Neural cell (in vitro differentiated cells): ENCODE results near the gene ZNF783. TPM values are rescaled to one million over a fixed set of nuclear protein-coding genes. Genes with fewer than 3 reads are reported as not detected.

ENCODE experiments used
- H2AFZ ChIP-seq: fragments of 200-600, 300-800 bp; sonication (generic), shearing (Covaris generic); 2 replicates; pipeline ENCODE4 v1.6.0; 2014; ENCODE audit warnings: low read depth, mild to moderate bottlenecking, antibody characterized with exemption, low read length, moderate library complexity
- H3F3A ChIP-seq: fragments of 200-600 bp; shearing (Covaris generic); 2 replicates; pipeline ENCODE4 v1.6.1; 2016; ENCODE audit warnings: mild to moderate bottlenecking, moderate library complexity, mixed read lengths, antibody characterized with exemption, low read length; ENCODE audit not compliant: insufficient read depth, poor library complexity, severe bottlenecking
- H3K27ac ChIP-seq: fragments of 200-600, 300-800 bp; sonication (generic), shearing (Covaris generic); 2 replicates; pipeline ENCODE4 v1.5.1; 2014; ENCODE audit warnings: mild to moderate bottlenecking, low read length, moderate library complexity
- H3K27me3 ChIP-seq: fragments of 300-800, 200-600 bp; sonication (generic), shearing (Covaris generic); 2 replicates; pipeline ENCODE4 v1.6.0; 2014; ENCODE audit warnings: mild to moderate bottlenecking, low read depth, low read length, moderate library complexity; ENCODE audit not compliant: insufficient read depth
- H3K36me3 ChIP-seq: fragments of 300-800, 200-600 bp; sonication (generic), shearing (Covaris generic); 2 replicates; pipeline ENCODE4 v1.5.1; 2014; ENCODE audit warnings: mild to moderate bottlenecking, antibody characterized with exemption, low read length, moderate library complexity; ENCODE audit not compliant: insufficient read depth
- H3K4me2 ChIP-seq: fragments of 300-800, 200-600 bp; sonication (generic), shearing (Covaris generic); 2 replicates; pipeline ENCODE4 v1.6.0; 2014; ENCODE audit warnings: mild to moderate bottlenecking, low read length
- H3K4me3 ChIP-seq: fragments of 300-800, 200-600 bp; sonication (generic), shearing (Covaris generic); 2 replicates; pipeline ENCODE4 v1.5.1; 2014; ENCODE audit warnings: mild to moderate bottlenecking, low read length, moderate library complexity
- H3K79me2 ChIP-seq: fragments of 200-600 bp; shearing (Covaris generic); replicated peaks from 2 replicates; pipeline ENCODE4 v1.6.0; 2014; ENCODE audit warnings: mild to moderate bottlenecking, low read length, moderate library complexity; ENCODE audit not compliant: insufficient read depth
- H3K9ac ChIP-seq: fragments of 300-800, 200-600 bp; sonication (generic), shearing (Covaris generic); 2 replicates; pipeline ENCODE4 v1.6.1; 2016; ENCODE audit warnings: mild to moderate bottlenecking, low read length, mixed read lengths
- H3K9me2 ChIP-seq: fragments of 200-600 bp; shearing (Covaris generic); 2 replicates; pipeline ENCODE4 v1.6.1; 2016; ENCODE audit warnings: mild to moderate bottlenecking, low read length, mixed read lengths; ENCODE audit not compliant: insufficient read depth
- H3K9me3 ChIP-seq: fragments of 200-600, 300-800 bp; sonication (generic), shearing (Covaris generic); 2 replicates; pipeline ENCODE4 v1.6.1; 2016; ENCODE audit warnings: mild to moderate bottlenecking, mixed run types, low read length, moderate library complexity, mixed read lengths
- H4K20me1 ChIP-seq: fragments of 200-600 bp; shearing (Covaris generic); 2 replicates; pipeline ENCODE4 v1.6.1; 2016; ENCODE audit warnings: mild to moderate bottlenecking, mixed run types; ENCODE audit not compliant: insufficient read depth
- CTCF ChIP-seq: fragments of 450-650 bp; IDR thresholded peaks from 2 replicates; pipeline ENCODE4 v1.5.1; 2014; ENCODE audit warnings: antibody characterized with exemption, mild to moderate bottlenecking, moderate library complexity; ENCODE audit not compliant: poor library complexity, severe bottlenecking
- EP300 ChIP-seq: fragments of 450-650 bp; conservative IDR thresholded peaks from 2 replicates; pipeline ENCODE4 v1.6.1; 2014; ENCODE audit warnings: antibody characterized with exemption, mild to moderate bottlenecking, moderate library complexity; ENCODE audit not compliant: poor library complexity, severe bottlenecking
- EZH2 ChIP-seq: fragments of 200-600, 300-800 bp; shearing (Covaris generic), sonication (generic); IDR thresholded peaks from 2 replicates; pipeline ENCODE4 v1.6.1; 2014; ENCODE audit warnings: antibody characterized with exemption, low read length, borderline replicate concordance, mild to moderate bottlenecking; ENCODE audit not compliant: insufficient read depth, poor library complexity, severe bottlenecking
- MXI1 ChIP-seq: fragments of 450-650 bp; conservative IDR thresholded peaks from 2 replicates; pipeline ENCODE4 v1.6.1; 2014; ENCODE audit warnings: antibody characterized with exemption, mild to moderate bottlenecking; ENCODE audit not compliant: poor library complexity, severe bottlenecking
- POLR2AphosphoS5 ChIP-seq: IDR thresholded peaks from 2 replicates; pipeline ENCODE4 v1.6.1; 2012
- RAD21 ChIP-seq: fragments of 450-650 bp; conservative IDR thresholded peaks from 2 replicates; pipeline ENCODE4 v1.6.1; 2014; ENCODE audit warnings: antibody characterized with exemption, mild to moderate bottlenecking, moderate library complexity
- REST ChIP-seq: IDR thresholded peaks from 2 replicates; pipeline ENCODE4 v1.6.1; 2012; ENCODE audit warnings: borderline replicate concordance
- SMC3 ChIP-seq: fragments of 450-650 bp; conservative IDR thresholded peaks from 2 replicates; pipeline ENCODE4 v1.6.1; 2014; ENCODE audit warnings: antibody characterized with exemption, mild to moderate bottlenecking, moderate library complexity; ENCODE audit not compliant: poor library complexity
- TAF1 ChIP-seq: IDR thresholded peaks from 2 replicates; pipeline ENCODE4 v1.6.1; 2012; ENCODE audit warnings: low read depth
- polyA plus RNA-seq: library from polyadenylated mRNA; depleted of rRNA; stranded (reverse); fragments of >200 nt; gene quantifications from 2 replicates; pipeline ENCODE4 v1.2.3, GENCODE V29; 2014

Gene ZNF783
- polyA plus RNA-seq, 1 donor from 2014 or later = 23.9 TPM

- Histone ChIP-seq H3K4me2 (no peak overlapping the region), H3F3A (no peaks in the 10 kb centered on the region), H3K79me2 (no peaks in the 10 kb centered on the region), H3K27me3 (no peaks in the 10 kb centered on the region), H3K4me3 (no peak overlapping the region), H2AFZ (no peak overlapping the region), H4K20me1 (no peaks in the 10 kb centered on the region), H3K9me3 (no peaks in the 10 kb centered on the region), H3K9ac (no peak overlapping the region), H3K36me3 (no peaks in the 10 kb centered on the region), H3K9me2 (no peaks in the 10 kb centered on the region), H3K27ac (no peak overlapping the region)
- TF ChIP-seq EP300 (no peak), EZH2 (no peak), RAD21 (no peak), REST (no peak), TAF1 (no peak), POLR2AphosphoS5 (no peak), CTCF (no peak), MXI1 (no peak), SMC3 (no peak)
Observed at GRCh38 chr7:149223176-149223575, 38.8 kb upstream of the ZNF783 start.

- Histone ChIP-seq H3K27ac (no peak overlapping the region), H3K9ac (no peak overlapping the region), H3K9me2 (no peaks in the 10 kb centered on the region), H3K79me2 (no peaks in the 10 kb centered on the region), H4K20me1 (no peaks in the 10 kb centered on the region), H3F3A (no peaks in the 10 kb centered on the region), H3K27me3 (no peaks in the 10 kb centered on the region), H3K36me3 (no peaks in the 10 kb centered on the region), H3K9me3 (no peaks in the 10 kb centered on the region), H3K4me3 (no peak overlapping the region), H3K4me2 (no peak overlapping the region), H2AFZ (no peak overlapping the region)
- TF ChIP-seq CTCF = no peak
- no peak for TF ChIP-seq EP300
- TF ChIP-seq POLR2AphosphoS5 = no peak
- no peak for TF ChIP-seq TAF1
- no peak for TF ChIP-seq EZH2
- TF ChIP-seq MXI1 = no peak
Observed at GRCh38 chr7:149223761-149224160, 38.2 kb upstream of the ZNF783 start.
